NCI-H748 treated with DMSO at 0.1 percent for 48 hours (cell line): ENCODE data around the gene DPF1.

Experiments used
- DNase-seq: peaks from one replicate; lab custom pipeline; 2025; lab: John Stamatoyannopoulos, UW

DPF1 gene

DNA sequence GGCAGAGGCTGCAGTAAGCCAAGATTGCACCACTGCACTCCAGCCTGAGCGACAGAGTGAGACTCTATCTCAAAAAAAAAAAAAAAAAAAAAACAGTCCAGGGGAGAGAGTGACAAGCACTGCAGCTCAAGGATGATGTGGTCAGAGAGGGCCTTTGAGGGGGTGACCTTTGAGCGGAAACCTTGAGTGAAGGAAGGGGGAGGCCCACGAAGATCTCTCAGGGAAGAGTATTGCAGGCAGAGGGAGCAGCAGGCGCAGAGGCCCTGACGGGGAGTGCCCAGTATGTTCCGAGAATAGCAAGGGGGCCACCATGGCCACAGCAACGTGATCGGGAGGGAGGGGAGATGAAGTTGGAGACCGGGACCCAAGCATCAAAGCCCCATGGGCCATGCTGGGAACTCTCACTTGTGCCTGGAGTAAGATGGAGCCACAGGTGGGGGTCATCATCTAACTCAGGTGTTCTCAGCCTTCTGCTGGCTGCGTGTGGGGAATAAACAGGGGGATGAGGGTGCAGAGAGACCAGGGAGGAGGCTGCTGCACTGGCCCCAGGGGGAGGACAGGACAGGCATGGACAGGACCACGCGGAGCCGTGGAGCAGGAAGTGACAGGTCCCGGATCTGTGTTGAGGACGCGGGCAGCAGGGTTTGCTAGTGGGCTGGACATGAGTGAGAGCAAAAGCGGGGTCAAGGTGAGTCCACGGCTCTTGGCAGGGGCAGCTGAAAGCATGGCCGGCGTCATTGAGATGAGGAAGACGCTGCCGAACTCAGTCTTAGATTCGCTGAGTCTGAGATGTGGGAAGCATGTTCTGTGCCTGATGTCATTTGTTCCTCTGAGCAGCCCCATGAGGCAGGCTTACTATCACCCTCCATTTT lies 60.4 kb downstream of the DPF1 start:
- no peak for DNase-seq

DNA sequence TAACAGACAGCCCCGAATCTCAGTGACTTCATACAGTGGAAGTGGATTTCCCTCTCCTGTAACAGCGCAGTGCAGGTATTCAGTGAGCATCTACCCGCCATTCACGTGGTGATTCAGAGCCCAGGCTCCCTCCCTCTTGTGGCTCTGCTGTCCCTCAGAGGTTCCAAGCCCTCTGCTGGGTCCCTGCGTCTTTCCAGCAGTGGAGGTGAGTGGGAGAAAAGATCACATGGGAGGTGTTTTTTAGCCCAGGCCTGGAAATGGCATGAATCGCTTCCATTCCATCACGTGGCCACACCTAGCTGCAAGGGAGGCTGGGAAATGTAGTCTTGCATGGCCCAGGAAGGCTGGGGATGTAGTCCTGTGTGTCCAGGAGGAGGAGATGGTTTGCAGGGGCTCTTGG lies 61.4 kb downstream of the DPF1 start:
- DNase-seq: no peak

DNA sequence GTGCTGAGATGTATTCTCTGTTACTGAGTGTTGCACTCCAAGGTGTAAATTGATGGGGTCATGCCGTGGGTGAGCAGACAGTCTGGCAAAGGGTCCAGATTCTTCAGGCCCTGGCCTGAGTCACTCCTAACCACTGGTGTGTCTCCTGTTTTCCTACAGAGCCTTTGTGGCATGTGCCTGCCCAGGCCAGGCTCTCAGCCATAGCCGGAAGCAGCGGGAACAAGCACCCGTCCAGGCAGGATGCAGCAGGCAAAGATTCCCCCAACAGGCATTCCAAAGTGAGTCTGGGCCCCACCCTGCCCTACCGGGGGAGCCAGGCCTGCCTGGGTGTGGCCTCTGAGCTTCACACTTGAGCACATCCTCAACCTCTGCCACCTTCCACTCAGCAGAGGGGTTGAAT lies 61.9 kb downstream of the DPF1 start:
- DNase-seq: no peak
